Epithelial cell of esophagus (primary cell): ENCODE data around the gene RAB11FIP3.

ENCODE experiments used
- DNase-seq: peaks from one replicate; pipeline ENCODE4 v3.0.0; 2010; ENCODE audit warnings: low read depth
- H3K4me3 ChIP-seq: 2 replicates; pipeline ENCODE4 v1.5.1; 2011; ENCODE audit warnings: mild to moderate bottlenecking, low read length, control low read depth
- CTCF ChIP-seq: IDR thresholded peaks from 2 replicates; pipeline ENCODE4 v1.5.1; 2011; ENCODE audit warnings: low read depth, mild to moderate bottlenecking, low read length, control low read depth, inconsistent platforms; ENCODE audit not compliant: insufficient read depth; ENCODE audit errors: missing control alignments

RAB11FIP3 gene

GRCh38 chr16:396605-397004 is 28.8 kb upstream of the RAB11FIP3 start:
- no peak for TF ChIP-seq CTCF
- peak overlapping the region; percentile 35 for H3K4me3 ChIP-seq
- peak; percentile 34 for DNase-seq

- no peak for TF ChIP-seq CTCF
- DNase-seq, result peak; percentile 22
- H3K4me3 ChIP-seq, result peak within 1 kb of the TSS; percentile 35
Measured at GRCh38 chr16:397135-397661, 28.3 kb upstream of the RAB11FIP3 start, which contains the start of gene NME4. Gene NME4 (plus strand): TSS chr16:397199. CDS start chr16:397223, 24 bp downstream.

GRCh38 chr16:397736-398332 is 27.6 kb upstream of the RAB11FIP3 start:
- H3K4me3 ChIP-seq, result peak overlapping the region; percentile 27
- DNase-seq, result peak; percentile 63
- TF ChIP-seq CTCF, result peak; percentile 48

GRCh38 chr16:398561-399339 is 26.7 kb upstream of the RAB11FIP3 start:
- no peak overlapping the region for H3K4me3 ChIP-seq
- DNase-seq, result no peak
- no peak for TF ChIP-seq CTCF

- DNase-seq, result no peak
- no peak for TF ChIP-seq CTCF
- H3K4me3 ChIP-seq, result no peak overlapping the region
Measured at GRCh38 chr16:399340-400019, 26.0 kb upstream of the RAB11FIP3 start.

GRCh38 chr16:400061-400591 is 25.3 kb upstream of the RAB11FIP3 start:
- DNase-seq, result no peak
- TF ChIP-seq CTCF, result no peak
- peak overlapping the region; percentile 86 for H3K4me3 ChIP-seq
